GM10248 (cell line): ENCODE data around the gene RIOK3.

Experiments used
- CTCF ChIA-PET: fragments of 300-600 bp; sonication (Branson Sonifier 250); formaldehyde crosslinking; extraction: SDS; loops from one replicate; lab custom pipeline; 2021; ENCODE audit warnings: antibody characterized with exemption; lab: Yijun Ruan, JAX
- POLR2A ChIA-PET: fragments of 350-650 bp; sonication (Branson Sonifier 250); formaldehyde crosslinking; extraction: SDS; loops from one replicate; lab custom pipeline; 2020; ENCODE audit warnings: antibody characterized with exemption; lab: Yijun Ruan, JAX
- DNase-seq: peaks from one replicate; pipeline ENCODE4 v3.0.0; 2012; ENCODE audit errors: extremely low spot score
- TF ChIP-seq, protein P1 (sequence below): IDR thresholded peaks from 2 replicates; pipeline ENCODE4 v1.5.1; 2012; ENCODE audit warnings: mild to moderate bottlenecking, low read depth; ENCODE audit errors: extremely low read depth, missing control alignments, control extremely low read depth

Gene RIOK3

DNA sequence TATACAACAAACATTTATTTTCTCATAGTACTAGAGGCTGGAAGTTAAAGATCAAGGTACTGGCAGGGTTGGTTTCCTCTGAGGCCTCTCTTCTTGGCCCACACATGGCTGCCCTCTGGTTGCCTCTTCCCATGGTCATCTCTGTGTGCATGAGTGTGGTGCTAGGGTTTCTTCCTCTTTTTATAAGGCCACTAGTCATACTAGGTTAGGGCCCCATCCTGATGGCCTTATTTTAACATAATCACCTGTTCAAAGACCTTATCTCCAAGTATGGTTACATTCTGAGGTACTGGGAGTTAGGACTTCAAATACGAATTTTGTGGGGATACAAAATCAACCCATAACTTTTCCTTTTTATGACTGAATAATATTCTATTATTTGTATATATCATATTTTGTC is 4.8 kb upstream of the RIOK3 start:
- CTCF ChIA-PET, result interaction anchor here (1.7 to 2.5 kb wide), 3 partner anchors 8 to 51 kb away, joined by 4 to 9 read pairs (median 9); no protein-coding TSS in a partner anchor
- TF ChIP-seq, protein P1, sequence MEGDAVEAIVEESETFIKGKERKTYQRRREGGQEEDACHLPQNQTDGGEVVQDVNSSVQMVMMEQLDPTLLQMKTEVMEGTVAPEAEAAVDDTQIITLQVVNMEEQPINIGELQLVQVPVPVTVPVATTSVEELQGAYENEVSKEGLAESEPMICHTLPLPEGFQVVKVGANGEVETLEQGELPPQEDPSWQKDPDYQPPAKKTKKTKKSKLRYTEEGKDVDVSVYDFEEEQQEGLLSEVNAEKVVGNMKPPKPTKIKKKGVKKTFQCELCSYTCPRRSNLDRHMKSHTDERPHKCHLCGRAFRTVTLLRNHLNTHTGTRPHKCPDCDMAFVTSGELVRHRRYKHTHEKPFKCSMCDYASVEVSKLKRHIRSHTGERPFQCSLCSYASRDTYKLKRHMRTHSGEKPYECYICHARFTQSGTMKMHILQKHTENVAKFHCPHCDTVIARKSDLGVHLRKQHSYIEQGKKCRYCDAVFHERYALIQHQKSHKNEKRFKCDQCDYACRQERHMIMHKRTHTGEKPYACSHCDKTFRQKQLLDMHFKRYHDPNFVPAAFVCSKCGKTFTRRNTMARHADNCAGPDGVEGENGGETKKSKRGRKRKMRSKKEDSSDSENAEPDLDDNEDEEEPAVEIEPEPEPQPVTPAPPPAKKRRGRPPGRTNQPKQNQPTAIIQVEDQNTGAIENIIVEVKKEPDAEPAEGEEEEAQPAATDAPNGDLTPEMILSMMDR, result no peak
- POLR2A ChIA-PET, result no interaction called here
- no peak for DNase-seq

DNA sequence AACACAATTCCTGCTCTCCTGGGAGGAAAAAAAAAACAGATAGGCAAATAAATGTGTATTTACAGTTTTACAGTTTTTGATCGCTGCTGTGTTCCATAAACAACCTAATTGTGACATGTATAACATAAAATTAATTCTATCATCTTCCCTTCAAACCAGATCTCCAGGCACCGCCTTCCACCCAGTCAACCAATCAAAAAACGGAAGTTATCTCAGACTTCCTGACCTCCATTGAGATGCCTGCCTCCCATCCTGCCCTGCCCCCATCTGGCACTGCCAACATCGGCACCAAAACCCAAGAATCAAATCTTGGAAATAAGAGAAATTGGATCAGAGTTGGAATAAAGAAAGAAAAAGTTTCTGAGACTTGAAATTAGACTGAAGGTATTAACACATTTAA is 3.1 kb upstream of the RIOK3 start:
- ChIA-PET POLR2A (no interaction called here), CTCF (interaction anchor here (1.7 to 2.5 kb wide), 3 partner anchors 10 to 49 kb away, joined by 4 to 9 read pairs (median 9); no protein-coding TSS in a partner anchor)

DNA sequence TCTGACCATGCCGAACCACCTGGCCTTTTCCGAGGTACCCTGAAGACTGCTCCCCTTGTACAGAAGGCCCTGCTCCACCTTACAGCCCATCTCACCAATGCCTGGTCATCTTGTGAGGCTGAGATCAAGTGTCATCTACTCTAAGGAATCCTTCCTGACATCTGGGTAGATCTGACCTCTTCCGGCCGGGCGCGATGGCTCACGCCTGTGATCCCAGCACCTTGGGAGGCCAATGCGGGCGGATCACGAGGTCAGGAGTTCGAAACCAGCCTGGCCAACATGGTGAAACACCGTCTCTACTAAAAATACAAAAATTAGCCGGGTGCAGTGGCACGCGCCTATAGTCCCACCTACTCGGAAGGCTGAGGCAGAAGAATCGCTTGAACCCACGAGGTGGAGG is 2.1 kb upstream of the RIOK3 start:
- TF ChIP-seq, protein P1, result no peak
- DNase-seq, result no peak
- POLR2A ChIA-PET, result no interaction called here
- CTCF ChIA-PET, result no interaction called here

More for the DNA sequence above, 3.1 kb upstream of the RIOK3 start:
- no peak for DNase-seq
- TF ChIP-seq, protein P1, result no peak

DNA sequence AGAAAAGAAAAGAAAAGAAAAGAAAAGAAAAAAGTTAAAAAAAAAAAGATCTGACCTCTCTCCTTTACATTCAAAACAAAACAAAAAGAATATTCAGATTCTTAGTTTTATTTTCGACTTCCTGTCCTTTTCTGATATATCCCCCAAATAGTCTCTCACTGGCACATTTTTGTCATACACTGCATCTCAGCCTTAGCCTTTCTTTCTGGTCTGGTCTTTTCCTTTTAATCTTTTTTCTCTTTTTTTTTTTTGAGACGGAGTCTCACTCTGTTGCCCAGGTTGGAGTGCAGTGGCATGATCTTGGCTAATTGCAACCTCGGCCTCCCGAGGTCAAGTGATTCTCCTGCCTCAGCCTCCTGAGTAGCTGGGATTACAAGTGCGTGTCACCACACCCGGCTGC is 1.6 kb upstream of the RIOK3 start:
- TF ChIP-seq, protein P1, result no peak
- ChIA-PET POLR2A (no interaction called here), CTCF (no interaction called here)
- peak; percentile 59 for DNase-seq

DNA sequence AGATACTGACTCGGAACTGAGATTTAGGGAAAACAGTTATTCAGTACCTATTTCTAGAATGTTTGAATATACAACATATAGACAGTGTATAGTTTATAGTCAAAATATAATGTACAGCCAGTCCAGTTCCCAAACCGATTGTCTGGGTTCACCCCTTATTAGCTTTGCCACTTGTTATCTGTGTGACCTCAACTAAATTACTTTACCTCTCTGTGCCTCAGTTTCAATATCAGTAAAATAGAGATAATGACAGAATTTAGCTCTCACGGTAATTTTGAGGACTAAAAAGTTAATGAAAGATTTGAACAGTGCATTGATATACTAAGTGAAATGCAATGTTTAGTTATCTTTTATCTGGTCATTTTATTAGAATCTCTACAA is 750 bp upstream of the RIOK3 start:
- POLR2A ChIA-PET, result no interaction called here
- TF ChIP-seq, protein P1, result no peak
- CTCF ChIA-PET, result interaction anchor here (1.2 to 1.5 kb wide), 3 partner anchors 23 to 135 kb away, joined by 3 to 6 read pairs (median 5); no protein-coding TSS in a partner anchor
- no peak for DNase-seq

DNA sequence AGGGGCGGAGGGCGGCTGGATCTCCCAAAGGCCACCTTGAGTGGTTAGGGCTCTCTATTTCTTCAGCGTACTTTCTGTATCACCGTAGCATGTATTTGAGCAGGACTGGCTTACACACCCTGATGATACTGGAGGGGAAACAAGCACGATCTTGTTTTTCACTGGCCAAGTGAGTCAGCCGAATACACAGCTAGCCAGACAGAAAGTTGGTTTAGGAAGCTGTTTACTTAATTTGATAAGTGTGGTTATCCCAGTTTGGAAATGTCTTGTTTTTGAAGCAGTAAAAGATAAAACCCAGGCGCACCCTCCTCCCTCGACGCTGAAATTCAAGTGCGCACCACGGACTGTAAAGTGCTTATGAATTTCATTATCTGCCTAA is 582 bp downstream of the RIOK3 start:
- TF ChIP-seq, protein P1, result no peak
- ChIA-PET CTCF (interaction anchor here (0.7 to 1.5 kb wide), 10 partner anchors 17 to 134 kb away, joined by 3 to 6 read pairs (median 3); no protein-coding TSS in a partner anchor), POLR2A (interaction anchor here (0.5 kb wide), 1 partner anchor 10 kb away, joined by 3 read pairs; no protein-coding TSS in a partner anchor)
- no peak for DNase-seq
